ENCODE measurements around the gene SH3BGRL.
"Not testable (repeated sequence)": the region's sequence is repeated elsewhere in the genome, so short reads cannot be mapped to it uniquely, and the experiment has no call there.

The SH3BGRL gene

DNA sequence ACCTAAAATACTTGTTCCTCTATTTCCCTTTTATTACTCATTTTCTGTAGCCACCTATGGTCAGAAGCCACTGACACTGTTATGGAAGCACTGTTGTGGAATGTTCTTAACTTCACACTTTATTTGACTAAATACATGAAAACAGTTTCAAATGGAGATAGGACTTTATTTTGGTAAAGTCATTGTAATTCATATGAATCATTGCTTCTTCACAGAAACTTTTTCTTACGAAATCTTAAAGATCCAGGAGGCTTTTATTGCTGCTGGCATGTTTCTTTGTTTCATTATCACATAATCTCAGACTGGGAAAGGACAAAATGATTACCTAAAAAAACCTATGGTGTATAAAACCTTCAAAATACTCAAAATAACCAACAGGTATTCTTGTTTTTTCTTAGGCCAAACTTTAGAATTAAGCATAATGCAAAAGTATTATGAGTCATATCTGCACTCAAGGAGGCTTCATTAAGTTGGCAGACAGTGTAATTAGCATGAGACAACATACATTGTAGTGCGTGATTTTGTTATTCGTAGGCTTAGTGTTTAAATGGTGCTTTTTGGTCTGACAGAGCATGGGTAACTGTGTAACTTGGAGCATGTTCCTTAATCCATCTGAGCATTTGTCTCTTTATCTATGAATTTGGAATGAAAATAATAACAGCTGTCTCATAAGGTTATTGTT lies 58.0 kb downstream of the SH3BGRL start:
- DNase-seq (ENCODE audit: low read depth in 3 of 3): no peak

DNA sequence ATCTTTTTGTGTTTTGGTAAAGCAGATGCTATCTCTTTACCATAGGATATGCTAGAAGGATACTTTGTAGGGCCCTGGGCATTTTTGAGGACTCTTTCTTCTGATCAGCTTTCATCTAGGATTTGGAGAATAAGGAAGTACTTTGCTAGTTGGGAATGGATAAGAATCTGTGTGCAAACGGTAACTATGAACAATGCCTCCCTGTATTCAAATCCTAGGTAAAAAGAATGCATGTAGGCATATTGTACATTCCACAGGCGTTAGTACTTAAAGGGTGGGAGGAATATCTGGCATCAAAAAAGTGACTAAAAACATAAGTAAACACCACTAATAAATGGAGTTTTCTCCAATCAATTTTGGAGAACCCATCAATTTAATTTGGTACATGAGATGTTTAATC lies 59.7 kb downstream of the SH3BGRL start:
- DNase-seq (ENCODE audit: low read depth in 3 of 3): no peak

DNA sequence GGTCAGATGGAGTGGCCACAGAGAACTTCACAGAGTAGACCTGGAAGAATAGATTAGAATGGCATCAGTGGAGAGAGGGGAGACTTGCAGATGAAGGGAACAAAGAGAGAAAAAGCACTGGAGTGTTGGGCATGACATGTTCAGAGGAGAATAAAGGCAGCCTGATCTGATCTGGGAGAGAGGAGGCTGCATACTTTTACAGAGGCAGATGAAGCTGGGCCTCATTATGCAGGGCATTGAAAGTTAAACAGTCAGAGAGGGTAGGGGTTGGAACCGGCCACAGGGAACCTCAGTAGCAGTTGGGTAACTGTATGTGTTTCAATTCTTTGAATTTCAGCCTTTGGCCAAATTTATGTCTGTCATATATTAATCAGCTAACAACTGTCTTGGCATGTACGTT lies 61.2 kb downstream of the SH3BGRL start:
- no peak for DNase-seq (ENCODE audit: low read depth in 3 of 3)

DNA sequence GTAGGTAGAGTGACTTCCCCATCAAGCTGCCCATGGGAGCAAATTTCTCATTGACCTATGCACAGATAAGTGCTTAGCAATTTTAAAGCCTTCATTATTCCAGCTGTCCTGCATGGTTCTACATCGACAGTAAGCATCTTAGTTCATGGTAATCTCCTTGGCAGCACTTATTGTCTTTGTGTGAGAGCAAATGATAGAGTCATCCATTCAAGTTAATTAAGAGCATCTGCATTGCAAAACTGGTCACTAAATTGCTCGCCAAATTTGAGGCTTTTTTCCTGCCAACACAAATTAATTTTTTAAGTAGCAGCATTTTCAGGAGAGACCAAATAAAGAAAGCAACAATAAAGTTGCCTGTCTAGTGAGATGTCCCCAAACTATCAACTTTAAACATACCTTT lies 76.7 kb downstream of the SH3BGRL start:
- no peak for DNase-seq (ENCODE audit: low read depth in 3 of 3)

DNA sequence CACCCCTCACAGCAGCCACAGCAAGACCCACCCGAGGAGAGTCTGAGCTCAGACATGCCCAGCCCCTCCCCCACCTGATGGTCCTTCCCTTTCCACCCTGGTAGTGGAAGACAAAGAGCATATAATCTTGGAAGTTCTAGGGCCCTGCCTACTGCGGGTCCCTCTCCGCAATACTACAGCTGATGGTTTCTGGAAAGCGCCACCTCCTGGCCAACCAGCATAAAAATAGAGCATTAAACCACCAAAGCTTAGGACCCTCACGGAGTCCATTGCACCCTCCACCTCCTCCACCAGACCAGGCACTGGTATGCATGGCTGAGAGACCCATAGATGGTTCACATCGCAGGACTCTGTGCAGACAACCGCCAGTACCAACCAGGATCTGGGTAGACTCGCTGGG lies 78.2 kb downstream of the SH3BGRL start:
- no peak for DNase-seq (ENCODE audit: low read depth in 3 of 3)

DNA sequence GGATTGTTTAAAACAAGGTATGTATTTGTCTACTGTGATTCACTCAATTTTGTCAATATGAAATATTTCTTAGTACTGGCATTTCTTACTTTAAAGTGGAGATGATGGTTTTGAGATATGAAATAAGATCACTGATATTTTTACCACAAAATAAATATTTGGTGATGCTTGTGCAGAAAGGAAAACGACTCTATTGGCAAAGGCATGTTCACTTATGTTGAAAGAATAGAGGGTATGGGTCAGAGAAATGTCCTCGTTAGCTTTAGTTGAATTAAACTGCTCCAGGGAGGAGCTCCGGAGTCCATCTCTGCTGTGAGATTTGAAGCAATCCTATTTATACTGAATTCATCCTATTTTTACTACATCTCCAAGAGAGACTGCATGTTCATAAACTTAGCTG lies 84.2 kb downstream of the SH3BGRL start:
- no peak for DNase-seq (ENCODE audit: low read depth in 3 of 3)

DNA sequence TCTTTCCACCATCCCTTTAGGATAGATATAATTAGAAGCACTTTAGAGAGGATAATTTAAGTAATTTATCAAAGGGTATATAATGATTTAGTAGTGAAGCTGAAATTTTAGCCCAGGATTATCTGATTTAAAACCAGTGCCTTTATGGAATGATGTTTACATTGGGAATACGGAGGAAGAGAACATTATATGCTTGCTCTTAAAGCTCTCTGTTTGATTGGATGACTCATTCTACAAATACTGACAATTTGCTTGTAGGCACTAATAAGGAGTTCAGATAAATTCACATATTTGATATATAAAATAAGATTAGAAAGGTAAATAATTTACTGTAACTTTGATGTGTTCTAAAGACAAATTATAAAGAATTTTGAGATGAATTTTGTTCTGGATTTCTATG lies 84.7 kb downstream of the SH3BGRL start:
- DNase-seq (ENCODE audit: low read depth in 3 of 3): no peak

DNA sequence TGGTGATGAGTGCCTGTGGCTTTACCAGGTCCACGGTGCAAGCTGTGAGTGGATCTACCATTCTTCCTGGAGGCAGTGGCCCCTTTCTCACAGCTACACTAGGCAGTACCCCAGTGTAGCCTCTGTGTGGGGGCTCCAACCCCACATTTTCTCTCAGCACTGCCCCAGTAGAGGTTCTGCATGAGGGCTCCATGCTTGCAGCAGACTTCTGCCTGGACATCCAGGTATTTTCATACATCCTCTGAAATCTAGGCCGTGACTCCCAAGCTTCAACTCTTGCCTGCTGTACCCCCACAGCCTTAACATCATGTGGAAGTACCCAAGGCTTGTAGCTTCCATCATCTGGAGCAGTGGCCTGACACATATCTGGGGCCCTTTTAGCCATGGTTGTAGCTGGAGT lies 90.1 kb downstream of the SH3BGRL start:
- DNase-seq (ENCODE audit: low read depth in 3 of 3): no peak

DNA sequence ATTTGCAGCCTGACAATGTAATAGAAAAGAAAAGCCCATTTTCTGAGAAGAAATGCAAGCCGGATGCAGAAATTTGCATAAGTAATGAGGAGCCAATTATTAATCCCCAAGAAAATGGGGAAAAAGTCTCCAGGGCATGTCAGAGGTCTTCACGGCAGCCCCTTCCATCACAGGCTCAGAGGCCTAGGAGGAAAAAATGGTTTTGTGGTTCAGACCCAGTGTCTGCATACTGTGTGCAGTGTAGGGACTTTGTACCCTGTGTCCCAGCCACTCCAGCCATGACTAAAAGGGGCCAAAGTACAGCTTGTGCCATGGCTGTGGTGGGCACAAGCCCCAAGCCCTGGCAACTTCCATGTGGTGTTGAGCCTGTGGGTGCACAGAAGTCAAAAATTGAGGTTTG lies 92.2 kb downstream of the SH3BGRL start:
- DNase-seq (ENCODE audit: low read depth in 3 of 3): no peak

DNA sequence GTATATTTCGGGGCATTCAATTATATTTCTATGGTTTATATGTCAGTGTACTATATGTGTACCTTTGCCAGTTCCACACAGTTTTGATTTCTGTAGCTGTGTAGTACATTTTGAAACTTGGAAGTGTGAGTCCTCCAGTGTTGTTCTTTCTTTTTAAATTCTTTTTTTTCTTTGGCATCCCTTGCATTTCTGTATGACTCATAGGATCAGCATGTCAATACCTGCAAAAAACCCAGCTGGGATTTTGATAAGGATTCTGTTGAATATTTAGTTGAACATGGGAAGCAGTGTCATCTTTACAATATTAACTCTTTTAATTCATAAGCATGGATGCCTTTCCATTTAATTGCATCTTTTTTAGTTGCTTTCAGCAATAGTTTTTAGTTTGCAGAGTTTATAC lies 100.0 kb downstream of the SH3BGRL start:
- DNase-seq (ENCODE audit: low read depth in 3 of 3): no peak

DNA sequence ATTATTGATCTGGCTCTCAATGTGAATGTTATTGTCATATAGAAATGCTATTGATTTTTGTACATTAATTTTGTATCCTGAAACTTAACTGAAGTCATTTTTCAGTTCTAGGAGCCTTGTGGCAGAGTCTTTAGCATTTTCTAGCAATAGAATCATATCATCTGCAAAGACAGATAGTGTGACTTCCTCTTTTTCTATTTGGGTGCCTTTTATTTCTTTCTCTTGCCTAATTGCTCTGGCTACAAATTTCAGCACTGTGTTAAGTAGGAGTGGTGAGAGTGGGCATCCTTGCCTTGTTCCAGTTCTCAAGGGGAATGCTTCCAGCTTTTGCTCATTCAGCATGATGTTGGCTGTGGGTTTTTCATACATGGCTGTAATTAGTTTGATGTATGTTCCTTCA lies 102.7 kb downstream of the SH3BGRL start:
- no peak for DNase-seq (ENCODE audit: low read depth in 3 of 3)

DNA sequence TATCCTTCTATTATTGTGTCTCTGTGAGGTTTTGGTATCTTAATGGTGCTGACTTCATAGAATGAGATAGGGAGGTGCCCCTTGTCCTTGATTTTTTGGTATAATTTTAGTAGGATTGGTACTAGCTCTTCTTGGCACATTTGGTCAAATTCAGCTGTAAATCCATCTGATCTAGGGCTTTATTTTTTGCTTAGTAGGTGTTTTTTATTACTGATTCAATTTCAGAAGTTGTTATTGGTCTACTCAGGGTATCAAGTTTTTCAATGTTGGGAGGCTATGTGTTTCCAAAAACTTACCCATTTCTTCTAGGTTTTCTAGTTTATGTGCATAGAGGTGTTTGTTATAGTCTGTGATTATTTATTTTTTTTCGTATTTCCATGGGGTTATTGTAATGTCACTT lies 103.3 kb downstream of the SH3BGRL start:
- DNase-seq (ENCODE audit: low read depth in 3 of 3): no peak

DNA sequence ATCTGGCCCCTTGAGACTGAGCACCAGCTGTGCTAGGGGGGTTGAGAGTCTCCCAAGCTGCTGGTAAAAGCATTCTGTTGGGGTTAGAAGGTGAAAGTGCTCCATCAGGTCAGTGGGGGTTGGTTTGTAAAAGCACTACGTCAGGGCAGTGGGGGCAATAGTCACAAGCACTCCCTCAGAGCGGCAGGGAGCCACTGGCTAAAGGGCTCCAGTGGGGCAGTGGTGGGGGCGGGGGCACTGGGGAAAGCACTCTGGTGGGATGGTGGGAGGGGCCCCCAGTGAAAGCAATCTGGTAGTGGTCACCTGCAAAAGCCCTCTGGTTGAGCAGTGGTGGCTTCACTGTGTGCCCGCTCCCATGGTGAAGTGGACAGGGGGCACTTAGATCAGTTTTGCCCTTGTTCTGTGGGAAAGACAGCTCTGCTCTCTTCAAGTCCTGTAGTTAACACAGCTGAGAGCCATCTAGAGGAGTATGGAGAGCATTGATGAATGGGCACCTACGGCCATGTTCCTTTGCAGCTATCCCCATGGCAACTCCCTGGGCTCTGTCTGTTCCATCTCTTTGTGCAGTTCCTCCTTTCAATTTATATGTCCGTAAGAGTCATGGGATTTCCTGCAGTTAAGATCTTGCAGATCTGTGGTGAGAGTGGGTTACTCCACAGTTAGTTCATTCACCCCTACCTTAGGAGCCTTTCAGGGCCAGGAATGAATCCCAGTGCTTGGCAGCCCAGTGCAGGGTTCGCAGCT lies 106.4 kb downstream of the SH3BGRL start:
- DNase-seq (ENCODE audit: low read depth in 3 of 3): no peak

DNA sequence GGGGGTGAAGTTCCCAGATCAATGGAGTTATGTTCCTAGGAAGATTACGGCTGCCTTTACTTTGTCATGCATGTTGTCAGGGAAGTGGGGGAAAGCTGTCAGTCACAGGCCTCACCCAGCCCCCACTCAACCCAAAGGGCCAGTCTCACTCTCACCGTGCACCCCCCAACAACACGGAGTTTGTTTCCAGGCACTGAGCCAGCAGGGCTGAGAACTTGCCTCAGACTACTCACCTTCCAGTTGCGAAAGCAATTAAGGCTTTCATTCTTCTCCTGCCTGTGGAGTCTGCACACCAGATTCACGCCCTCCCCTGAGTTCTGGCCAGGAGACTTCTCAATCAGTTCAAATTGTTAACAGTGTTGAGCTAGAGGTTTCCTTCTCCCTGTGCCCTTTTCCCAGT lies 114.3 kb downstream of the SH3BGRL start:
- DNase-seq (ENCODE audit: low read depth in 3 of 3): no peak

DNA sequence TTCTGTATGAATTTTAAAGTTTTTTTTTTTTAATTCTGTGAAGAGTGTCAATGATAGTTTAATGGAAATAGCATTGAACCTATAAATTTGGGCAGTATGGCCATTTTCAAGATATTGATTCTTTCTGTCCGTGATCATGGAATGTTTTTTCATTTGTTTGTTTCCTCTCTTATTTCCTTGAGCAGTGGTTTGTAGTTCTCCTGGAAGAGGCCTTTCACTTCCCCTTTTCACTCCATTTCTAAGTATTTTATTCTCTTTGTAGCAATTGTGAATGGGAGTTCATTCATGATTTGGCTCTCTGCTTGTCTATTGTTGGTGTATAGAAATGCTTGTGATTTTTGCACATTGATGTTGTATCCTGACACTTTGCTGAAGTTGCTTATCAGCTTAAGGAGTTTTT lies 129.8 kb downstream of the SH3BGRL start:
- DNase-seq (ENCODE audit: low read depth in 3 of 3): not testable (repeated sequence)

DNA sequence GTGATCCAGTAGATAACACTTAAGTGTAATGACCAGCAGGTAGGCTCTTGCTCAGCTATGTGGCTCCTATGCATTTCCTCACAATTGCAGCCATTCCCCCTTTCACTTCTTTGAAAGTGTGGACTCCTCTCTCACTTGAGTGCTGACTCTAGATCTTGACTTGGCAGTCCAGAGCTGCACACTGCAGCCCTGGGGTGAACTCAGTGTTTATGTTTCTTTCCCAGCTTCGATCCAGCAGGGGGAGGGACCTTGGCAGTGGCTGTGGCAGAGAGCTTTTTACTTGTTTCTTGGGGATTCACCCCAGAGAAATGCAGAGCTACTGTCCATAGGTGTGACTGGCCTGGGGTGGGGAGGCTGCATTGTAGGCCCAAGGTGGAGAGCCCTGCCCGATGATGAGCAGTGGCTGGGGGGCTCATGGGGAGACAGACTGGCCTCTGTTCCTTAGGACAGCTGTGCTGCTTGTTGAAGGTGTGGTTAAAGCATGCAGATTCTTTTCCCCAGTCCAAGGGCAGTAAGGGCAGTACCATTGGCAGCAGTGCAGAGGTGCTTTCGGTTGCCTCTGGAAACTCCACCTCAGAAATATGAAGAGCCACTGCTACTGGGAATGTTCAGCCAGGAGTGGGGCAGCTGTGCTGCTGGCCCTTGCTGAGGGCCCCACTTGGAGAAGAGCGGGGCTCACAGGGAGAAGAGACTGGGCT lies 134.7 kb downstream of the SH3BGRL start:
- DNase-seq (ENCODE audit: low read depth in 3 of 3): no peak

DNA sequence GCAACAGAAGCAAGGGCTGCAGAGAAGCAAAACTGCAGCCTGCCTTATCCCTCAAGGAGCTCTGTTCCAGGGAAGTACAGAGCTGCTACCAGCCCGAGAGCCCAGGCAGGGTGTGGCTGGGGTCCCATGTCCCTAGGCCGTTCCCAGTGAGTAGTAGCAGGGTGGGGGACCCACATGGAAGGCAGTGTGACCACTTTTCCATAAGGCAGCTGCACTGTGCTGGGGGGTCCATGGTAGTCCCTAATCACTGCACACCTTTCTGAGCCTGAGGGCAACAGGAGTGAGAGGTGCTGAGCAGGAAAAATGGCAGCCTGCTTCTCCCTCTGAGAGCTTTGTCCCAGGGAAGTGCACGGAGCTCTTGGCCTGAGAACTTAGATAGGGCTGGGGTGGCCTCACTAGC lies 135.9 kb downstream of the SH3BGRL start:
- DNase-seq (ENCODE audit: low read depth in 3 of 3): no peak

DNA sequence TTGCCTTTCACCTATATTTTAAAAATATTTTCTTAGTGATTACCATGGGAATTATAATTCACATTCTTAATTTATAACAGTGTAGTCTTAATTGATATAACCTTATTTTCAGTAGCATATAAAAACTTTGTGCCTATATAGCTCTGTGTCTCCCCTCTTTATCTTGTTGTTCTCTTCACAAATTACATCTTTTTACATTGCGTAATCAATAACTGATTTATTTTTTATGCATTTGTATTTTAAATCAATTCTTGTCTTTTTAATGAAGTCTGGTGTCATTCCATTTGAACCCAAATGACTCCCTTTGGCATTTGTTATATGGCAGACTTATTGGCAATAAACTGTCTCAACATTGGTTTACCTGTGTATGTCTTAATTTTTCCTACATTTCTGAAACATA lies 137.0 kb downstream of the SH3BGRL start:
- DNase-seq (ENCODE audit: low read depth in 3 of 3): no peak

DNA sequence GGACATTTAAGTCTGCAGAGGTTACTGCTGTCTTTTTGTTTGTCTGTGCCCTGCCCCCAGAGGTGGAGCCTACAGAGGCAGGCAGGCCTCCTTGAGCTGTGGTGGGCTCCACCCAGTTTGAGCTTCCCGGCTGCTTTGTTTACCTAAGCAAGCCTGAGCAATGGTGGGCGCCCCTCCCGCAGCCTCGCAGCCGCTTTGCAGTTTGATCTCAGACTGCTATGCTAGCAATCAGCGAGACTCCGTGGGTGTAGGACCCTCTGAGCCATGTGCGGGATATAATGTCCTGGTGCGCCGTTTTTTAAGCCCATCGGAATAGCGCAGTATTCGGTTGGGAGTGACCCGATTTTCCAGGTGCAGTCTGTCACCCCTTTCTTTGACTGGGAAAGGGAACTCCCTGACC lies 143.4 kb downstream of the SH3BGRL start:
- DNase-seq (ENCODE audit: low read depth in 3 of 3): not testable (repeated sequence)

Measured in stimulated activated CD4-positive, alpha-beta T cell treated with anti-CD3 and anti-CD28 coated beads, TNF-alpha, amount 100 ng/mL, for 4 hours (primary cell).